GM20431 (cell line): ENCODE results near the gene PHLPP1.

Source experiments
- in situ Hi-C: fragments of 300-500 bp; cut with MseI, MboI; formaldehyde crosslinking; loops from one replicate; pipeline ENCODE4 v1.15.0; 2020; ENCODE audit warnings: low sequenced_read_pairs; ENCODE audit not compliant: unreplicated experiment

PHLPP1 gene

GRCh38 chr18:62914871-62915392, 199.6 kb downstream of the PHLPP1 start:
- in situ Hi-C loops, result no loop called here

DNA sequence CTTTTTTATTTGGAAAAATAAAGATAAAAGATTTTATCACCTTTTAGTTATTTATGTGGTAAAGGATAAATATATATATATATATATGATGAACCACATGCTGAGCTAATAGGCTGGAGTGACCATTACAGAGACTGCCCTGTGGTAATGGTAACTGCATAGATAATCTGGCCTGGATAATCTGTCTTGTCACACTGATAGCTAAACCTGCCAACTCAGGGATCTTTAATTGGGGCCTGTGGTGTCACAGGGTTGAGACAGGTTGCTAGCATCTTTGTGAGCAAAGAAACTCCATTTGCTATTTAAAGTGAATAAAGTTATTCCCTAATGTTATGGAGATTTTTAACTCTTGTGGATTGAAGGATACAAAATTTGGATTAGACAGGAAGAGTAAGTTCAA, 203.0 kb downstream of the PHLPP1 start:
- in situ Hi-C loops, result no loop called here

- in situ Hi-C loops, result no loop called here
Measured at GRCh38 chr18:62919109-62919838, 203.9 kb downstream of the PHLPP1 start.

- in situ Hi-C loops, result no loop called here
Measured at GRCh38 chr18:62925031-62925688, 209.8 kb downstream of the PHLPP1 start.

DNA sequence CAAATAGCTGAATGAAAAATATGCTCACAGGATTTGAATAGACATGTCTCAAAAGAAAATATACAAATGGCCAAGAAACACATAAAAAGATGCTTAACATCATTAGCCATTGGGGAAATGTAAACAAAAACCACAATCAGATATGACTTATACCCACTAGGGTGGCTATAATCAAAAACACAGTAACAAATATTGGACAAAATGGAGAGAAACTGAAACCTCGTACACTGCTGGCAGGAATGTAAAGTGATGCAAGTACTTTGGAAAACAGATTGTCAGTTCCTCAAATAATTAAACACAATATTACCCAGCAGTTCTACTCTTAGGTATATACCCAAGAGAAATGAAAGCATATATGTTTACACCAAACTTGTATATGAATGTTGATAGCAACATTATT, 213.0 kb downstream of the PHLPP1 start:
- in situ Hi-C loops, result no loop called here

DNA sequence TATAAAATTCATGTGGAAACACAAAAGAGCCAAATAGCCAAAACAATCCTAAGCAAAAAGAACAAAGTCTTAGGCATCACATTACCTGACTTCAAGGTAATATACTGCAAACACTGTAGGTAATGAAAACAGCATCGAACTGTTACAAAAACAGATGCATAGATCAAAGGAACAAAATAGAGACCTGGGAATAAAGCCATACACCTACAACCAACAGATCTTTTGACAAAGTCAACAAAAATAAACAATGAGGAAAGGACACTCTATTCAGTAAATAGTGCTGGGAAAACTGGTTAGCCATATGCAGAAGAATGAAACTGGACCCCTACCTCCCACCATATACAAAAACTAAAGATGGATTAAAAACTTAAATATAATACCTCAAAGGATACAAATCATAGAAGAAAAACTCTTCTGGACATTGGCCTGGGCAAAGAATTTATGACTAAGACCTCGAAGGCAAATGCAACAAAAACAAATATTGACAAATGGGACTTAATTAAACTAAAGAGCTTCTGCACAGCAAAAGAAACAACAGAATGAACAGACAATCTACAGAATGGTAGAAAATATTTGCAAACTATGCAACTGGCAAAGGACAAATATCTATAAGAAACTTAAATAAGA, 218.0 kb downstream of the PHLPP1 start:
- in situ Hi-C loops, result no loop called here

DNA sequence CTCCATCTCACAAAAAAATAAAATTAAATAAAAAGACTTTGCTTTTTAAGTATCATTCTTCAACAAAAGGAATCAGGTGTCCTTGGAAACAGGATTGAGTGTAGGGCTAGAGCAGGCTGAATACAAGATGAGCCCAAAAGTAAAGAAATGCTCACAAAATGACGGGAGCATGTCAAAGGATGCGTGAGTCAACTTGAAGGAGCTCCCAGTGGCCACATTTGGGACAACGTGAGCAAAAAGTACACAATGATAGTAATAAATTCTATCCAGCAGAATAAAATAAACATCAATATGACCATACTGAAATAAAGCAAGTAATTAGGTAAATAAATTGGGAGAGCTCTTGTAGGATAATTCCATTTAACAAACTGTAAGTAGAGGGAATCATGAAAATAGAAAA, 220.7 kb downstream of the PHLPP1 start:
- in situ Hi-C loops, result no loop called here

DNA sequence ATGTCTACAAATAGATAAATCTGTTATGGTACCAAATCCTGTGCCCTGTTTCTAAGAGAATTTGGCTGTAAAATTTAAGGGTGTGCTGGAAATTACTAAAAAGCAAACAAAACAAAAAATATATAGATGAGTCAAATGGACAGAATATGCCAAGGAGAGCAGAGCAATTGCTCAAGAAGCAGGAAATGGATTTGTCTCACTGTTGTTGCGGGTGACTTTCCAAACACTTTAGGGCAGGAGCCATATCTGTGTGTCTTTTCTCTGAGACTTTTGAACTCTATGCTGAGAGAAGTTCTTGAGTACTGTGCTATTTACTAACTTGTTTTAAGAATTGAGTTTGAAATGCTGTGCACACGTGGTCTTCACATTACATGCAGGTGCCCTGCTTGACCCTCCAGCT, 221.7 kb downstream of the PHLPP1 start:
- in situ Hi-C loops, result no loop called here

DNA sequence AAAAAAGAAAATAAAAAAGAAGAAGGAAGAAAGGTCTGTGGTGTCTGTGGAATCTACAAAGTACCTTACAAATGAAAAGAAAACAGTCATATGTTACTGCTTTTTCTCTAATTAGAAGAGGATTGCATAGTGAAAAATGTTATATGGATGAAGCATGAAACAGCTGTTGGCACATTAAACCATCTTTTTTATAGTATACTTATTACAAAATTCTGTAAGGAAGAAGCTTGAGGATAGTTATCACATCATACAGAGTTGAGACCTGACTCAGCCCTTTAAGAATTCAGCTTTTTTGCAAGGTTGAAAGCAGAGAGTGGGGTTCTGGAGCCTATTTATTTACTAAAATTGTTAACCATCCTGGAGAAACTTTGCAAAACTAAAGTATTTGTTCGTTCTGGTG, 222.7 kb downstream of the PHLPP1 start:
- in situ Hi-C loops, result no loop called here

DNA sequence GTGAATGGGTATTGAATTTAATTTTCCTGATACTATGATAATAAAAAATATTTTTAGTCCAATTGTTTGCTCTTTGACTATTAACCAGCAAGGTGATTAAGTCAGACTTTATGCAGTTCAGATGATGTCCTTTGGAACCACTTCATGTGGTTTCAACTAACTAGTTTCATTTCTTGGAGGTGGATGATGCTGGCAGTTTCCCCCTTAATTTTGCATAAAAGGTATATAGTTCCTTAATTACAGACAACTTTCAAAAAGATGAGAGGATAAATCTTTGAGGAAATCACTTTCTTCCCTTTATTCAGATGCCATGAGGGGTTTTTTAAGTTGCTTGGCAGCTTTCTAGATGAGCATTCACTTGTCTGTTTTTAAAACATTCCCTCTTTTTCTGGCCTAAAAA, 223.1 kb downstream of the PHLPP1 start:
- in situ Hi-C loops, result no loop called here

GRCh38 chr18:62939433-62939832, 224.1 kb downstream of the PHLPP1 start:
- in situ Hi-C loops, result no loop called here

DNA sequence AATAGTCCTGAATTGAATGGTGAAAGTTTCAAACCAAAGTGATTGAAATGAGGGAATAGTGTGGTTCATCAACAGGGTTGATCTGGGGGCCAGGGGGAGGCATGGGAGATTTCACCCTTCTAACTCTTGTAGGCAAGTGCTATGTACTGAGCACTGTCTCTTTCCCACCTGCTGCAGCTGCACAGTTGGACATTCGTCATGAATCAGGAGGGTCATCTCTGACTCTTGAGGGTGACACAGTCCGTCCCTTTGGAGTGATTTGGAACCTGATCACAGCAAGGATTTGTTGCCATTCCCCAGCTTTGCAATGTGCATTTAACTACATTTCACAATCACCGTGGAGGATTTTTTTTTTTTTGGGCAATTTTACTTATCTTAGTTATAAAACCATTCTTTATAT, 224.6 kb downstream of the PHLPP1 start:
- in situ Hi-C loops, result no loop called here

DNA sequence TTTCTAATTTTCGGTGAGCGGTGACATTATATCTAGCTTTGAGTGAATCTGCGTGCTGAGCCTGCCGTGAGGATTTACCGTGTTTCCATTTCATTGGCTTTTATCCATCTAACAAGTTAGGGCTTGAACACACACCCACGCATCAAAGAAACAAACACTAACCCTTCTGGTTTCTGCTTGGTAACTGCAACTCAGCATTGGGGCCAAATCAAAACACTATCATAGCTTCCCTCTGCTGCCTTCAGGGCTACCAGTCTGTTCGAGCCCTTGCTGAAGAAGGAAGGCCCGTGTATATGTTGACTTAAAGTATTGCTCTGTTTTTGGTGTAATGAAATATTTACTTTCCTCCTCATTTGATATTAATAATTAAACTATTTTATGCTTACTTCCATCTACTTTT, 227.2 kb downstream of the PHLPP1 start:
- in situ Hi-C loops, result no loop called here

DNA sequence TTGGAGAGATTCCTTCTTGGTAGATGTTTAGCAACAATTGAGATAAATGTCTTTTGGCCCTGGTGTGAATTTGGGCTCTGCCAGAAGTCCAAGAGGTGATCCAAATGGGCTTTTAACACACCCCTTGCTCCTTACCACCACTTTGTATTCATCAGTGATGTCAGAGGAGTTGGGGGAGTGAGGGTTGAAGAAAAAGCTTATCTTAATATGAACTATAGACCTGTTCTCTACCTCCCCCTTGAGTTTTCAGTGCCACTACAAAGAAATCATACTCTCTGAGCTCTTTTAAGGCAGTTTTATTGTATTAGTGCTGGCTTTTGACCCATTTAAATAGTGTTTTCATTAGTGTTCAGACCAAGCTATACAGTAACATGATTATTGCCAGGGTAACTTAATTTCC, 229.1 kb downstream of the PHLPP1 start:
- in situ Hi-C loops, result no loop called here

GRCh38 chr18:62948788-62949187, 233.4 kb downstream of the PHLPP1 start:
- in situ Hi-C loops, result no loop called here

DNA sequence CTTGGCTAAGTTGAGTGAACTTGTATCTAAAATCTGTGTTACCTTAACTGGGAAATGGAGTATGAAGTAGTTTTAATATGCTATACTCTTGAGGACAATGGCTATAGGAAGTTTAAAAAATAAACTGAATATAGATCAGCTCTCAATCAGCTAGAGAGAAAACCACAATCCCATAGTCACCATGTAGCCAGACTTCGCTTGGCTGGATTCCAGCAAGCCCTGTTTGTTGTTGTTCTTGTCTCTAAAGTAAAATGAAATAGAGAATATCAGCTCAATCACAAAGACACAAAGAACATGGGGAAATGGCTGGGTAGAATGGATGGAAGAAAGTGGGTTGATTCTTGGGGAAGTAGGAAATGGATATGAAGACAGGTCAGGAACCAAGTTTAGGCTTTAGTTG, 234.9 kb downstream of the PHLPP1 start:
- in situ Hi-C loops, result no loop called here

DNA sequence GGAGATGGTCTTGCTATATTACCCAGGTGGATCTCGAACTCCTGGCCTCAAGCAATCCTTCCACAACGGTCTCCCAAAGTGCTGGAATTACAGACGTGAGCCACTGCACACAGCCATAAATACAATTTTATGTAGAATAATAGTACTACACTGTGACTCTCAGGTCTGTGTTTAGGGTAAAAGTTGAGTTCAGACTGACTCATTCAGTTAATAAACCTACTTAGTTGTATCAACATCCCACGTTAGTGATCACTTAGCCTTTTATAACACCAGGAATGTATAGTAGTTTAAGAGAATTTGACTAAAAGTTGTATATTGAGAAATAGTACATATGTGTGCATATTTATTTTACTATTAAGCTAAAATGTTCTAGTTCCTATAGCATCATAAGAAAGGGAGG, 237.5 kb downstream of the PHLPP1 start:
- in situ Hi-C loops, result no loop called here

DNA sequence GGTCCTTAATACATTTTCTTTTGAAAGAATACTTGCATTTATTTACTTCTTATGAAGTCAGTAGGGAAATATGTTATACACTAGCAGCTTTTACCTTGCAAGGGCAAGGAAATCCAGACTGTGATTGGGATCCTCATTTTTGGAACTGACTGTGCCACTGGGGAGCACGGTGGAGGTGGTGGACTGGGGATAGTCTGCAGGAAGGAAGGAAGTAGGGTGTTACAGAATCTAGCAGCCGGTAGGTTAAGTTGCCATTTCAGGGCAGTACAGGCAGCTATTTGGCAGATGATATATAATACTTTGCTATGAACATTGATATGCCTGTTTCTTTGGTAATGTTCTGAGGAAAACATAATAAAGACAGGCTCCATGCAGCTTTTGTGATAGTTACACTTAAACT, 238.3 kb downstream of the PHLPP1 start:
- in situ Hi-C loops, result no loop called here

- in situ Hi-C loops, result no loop called here
Measured at GRCh38 chr18:62954366-62954765, 239.0 kb downstream of the PHLPP1 start.

DNA sequence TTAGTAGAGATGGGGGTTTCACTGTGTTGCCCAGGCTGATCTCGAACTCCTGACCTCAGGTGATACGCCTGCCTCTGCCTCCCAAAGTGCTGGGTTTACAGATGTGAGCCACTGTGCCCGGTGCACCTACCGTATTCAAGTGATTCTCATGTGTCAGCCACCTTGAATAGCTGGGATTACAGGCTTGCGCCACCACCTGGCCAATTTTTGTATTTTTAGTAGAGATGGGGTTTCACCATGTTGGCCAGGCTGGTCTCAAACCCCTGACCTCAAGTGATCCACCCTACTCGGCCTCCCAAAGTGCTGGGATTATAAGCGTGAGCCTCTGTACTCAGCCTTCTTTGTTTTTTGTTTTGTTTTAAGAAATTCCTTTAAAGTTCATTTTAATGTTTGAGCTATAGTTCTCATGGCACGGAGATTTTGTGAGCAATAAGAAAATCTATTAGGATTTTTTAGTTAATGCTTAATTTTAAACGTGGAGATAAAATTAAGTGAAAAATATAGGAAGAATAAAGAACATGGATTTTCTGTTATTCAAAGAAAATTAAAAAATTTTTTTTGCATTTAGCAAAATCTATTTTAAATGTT, 242.6 kb downstream of the PHLPP1 start:
- in situ Hi-C loops, result no loop called here

GRCh38 chr18:62959481-62959880, 244.1 kb downstream of the PHLPP1 start:
- in situ Hi-C loops, result no loop called here
